Upper lobe of left lung (tissue), 4 donors: Measurements from ENCODE around the gene SEC14L6.

ENCODE experiments used
- CTCF ChIP-seq, 6 experiments: fragments of 450-650 bp in 4 of 6; fragments of 200-600 bp in 2 of 6; sonication (generic) in 2 of 6; IDR thresholded peaks; one replicate each; pipeline ENCODE4 v1.5.1; 2016 to 2019; ENCODE audit warnings: antibody characterized with exemption in 6 of 6
- EP300 ChIP-seq, 4 donors: sonication (generic); formaldehyde crosslinking; IDR thresholded peaks; one replicate each; pipeline ENCODE4 v1.5.1; 2017; ENCODE audit warnings: antibody characterized with exemption in 4 of 4, control low read depth in 2 of 4

- TF ChIP-seq EP300 (IDR thresholded peaks at IDR 0.05) (no peak), CTCF (IDR thresholded peaks at IDR 0.05) (no peak)
Observed at GRCh38 chr22:30553971-30554370, 7.4 kb upstream of the SEC14L6 start.
